Lower leg skin (tissue), 3 donors: ENCODE data around the gene UBE2G1.

Experiments
- POLR2A ChIP-seq, 2 donors: fragments of 450-650 bp; IDR thresholded peaks; one replicate each; pipeline ENCODE4 v1.6.1; 2016 to 2017; ENCODE audit warnings: antibody characterized with exemption in 2 of 2, mild to moderate bottlenecking in 1 of 2, moderate library complexity in 1 of 2
- TF ChIP-seq, protein P1 (sequence below), 3 donors: fragments of 450-650 bp; IDR thresholded peaks; one replicate each; pipeline ENCODE4 v1.5.1; 2016; ENCODE audit warnings: antibody characterized with exemption in 3 of 3, mild to moderate bottlenecking in 3 of 3, moderate library complexity in 2 of 3

GRCh38 chr17:4297351-4297750 is 69.1 kb downstream of the UBE2G1 start:
- no peak for TF ChIP-seq POLR2A (IDR thresholded peaks at IDR 0.05)
- TF ChIP-seq, protein P1, sequence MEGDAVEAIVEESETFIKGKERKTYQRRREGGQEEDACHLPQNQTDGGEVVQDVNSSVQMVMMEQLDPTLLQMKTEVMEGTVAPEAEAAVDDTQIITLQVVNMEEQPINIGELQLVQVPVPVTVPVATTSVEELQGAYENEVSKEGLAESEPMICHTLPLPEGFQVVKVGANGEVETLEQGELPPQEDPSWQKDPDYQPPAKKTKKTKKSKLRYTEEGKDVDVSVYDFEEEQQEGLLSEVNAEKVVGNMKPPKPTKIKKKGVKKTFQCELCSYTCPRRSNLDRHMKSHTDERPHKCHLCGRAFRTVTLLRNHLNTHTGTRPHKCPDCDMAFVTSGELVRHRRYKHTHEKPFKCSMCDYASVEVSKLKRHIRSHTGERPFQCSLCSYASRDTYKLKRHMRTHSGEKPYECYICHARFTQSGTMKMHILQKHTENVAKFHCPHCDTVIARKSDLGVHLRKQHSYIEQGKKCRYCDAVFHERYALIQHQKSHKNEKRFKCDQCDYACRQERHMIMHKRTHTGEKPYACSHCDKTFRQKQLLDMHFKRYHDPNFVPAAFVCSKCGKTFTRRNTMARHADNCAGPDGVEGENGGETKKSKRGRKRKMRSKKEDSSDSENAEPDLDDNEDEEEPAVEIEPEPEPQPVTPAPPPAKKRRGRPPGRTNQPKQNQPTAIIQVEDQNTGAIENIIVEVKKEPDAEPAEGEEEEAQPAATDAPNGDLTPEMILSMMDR (IDR thresholded peaks at IDR 0.05), result no peak
